Measurements from ENCODE around the gene SCN8A.

DNA sequence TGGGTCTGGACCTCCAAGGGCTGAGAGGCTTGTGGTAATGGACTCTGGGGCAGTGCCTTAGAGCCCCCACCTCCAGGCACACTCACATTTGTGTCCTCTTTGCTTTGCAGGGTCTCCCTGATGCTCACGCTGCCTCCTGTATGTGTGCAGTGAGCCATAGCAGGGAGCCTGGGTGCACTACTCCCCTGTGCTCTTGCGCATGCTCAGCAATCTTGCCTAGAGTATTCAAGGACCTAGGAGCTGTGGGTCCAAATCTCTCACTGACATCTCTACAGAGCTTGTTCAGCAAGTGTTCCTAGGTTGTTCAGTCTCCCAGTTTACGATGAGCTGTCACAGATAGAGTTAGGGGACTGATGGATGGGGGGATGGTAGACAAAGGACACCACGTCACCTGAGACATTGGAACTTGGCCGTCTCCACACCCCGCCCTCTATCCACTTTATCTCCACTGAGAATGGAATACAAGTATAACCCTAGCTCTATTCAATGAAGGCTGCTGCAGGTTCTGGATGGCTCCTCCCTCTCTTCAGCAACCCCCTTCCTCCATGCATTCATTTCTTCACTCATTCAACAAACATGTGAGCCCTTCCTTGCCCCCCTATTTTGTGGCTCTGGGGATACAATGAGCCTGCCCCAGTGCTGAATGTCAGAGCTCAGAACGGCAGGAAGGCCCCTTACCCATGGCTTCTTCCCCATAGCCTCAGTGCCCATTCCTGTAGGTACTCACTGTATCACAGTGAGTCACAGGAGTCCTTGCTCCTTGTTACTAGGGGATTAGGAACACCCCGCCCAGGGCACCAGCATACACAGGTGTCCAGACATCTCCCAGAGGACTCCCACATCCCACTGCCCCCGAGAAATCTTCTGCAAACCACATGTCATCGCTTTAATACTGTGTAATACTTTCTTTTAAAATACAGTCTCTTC lies 226.3 kb downstream of the SCN8A start:
- TF ChIP-seq RCOR1 (IDR thresholded peaks at IDR 0.05; ENCODE audit: low read depth, low read length) (no peak), CHD2 (IDR thresholded peaks at IDR 0.05; ENCODE audit: low read length, partially characterized antibody) (no peak), JUNB (IDR thresholded peaks at IDR 0.05) (no peak), MAZ (IDR thresholded peaks at IDR 0.05; ENCODE audit: borderline replicate concordance, low read depth, low read length) (no peak), SMC3 (IDR thresholded peaks at IDR 0.05) (no peak), EP300 (IDR thresholded peaks at IDR 0.05) (no peak), HDAC2 (IDR thresholded peaks at IDR 0.05) (no peak)
- TF ChIP-seq, protein P1, sequence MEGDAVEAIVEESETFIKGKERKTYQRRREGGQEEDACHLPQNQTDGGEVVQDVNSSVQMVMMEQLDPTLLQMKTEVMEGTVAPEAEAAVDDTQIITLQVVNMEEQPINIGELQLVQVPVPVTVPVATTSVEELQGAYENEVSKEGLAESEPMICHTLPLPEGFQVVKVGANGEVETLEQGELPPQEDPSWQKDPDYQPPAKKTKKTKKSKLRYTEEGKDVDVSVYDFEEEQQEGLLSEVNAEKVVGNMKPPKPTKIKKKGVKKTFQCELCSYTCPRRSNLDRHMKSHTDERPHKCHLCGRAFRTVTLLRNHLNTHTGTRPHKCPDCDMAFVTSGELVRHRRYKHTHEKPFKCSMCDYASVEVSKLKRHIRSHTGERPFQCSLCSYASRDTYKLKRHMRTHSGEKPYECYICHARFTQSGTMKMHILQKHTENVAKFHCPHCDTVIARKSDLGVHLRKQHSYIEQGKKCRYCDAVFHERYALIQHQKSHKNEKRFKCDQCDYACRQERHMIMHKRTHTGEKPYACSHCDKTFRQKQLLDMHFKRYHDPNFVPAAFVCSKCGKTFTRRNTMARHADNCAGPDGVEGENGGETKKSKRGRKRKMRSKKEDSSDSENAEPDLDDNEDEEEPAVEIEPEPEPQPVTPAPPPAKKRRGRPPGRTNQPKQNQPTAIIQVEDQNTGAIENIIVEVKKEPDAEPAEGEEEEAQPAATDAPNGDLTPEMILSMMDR (IDR thresholded peaks at IDR 0.05), result no peak
- TF ChIP-seq, protein P2, sequence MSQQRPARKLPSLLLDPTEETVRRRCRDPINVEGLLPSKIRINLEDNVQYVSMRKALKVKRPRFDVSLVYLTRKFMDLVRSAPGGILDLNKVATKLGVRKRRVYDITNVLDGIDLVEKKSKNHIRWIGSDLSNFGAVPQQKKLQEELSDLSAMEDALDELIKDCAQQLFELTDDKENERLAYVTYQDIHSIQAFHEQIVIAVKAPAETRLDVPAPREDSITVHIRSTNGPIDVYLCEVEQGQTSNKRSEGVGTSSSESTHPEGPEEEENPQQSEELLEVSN (IDR thresholded peaks at IDR 0.05; ENCODE audit: borderline replicate concordance, low read depth), result no peak
- TF ChIP-seq, protein P3, sequence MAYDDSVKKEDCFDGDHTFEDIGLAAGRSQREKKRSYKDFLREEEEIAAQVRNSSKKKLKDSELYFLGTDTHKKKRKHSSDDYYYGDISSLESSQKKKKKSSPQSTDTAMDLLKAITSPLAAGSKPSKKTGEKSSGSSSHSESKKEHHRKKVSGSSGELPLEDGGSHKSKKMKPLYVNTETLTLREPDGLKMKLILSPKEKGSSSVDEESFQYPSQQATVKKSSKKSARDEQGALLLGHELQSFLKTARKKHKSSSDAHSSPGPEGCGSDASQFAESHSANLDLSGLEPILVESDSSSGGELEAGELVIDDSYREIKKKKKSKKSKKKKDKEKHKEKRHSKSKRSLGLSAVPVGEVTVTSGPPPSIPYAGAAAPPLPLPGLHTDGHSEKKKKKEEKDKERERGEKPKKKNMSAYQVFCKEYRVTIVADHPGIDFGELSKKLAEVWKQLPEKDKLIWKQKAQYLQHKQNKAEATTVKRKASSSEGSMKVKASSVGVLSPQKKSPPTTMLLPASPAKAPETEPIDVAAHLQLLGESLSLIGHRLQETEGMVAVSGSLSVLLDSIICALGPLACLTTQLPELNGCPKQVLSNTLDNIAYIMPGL (CRISPR knock-in tag; IDR thresholded peaks at IDR 0.05; ENCODE audit: borderline replicate concordance), result no peak
- TF ChIP-seq, protein P4, sequence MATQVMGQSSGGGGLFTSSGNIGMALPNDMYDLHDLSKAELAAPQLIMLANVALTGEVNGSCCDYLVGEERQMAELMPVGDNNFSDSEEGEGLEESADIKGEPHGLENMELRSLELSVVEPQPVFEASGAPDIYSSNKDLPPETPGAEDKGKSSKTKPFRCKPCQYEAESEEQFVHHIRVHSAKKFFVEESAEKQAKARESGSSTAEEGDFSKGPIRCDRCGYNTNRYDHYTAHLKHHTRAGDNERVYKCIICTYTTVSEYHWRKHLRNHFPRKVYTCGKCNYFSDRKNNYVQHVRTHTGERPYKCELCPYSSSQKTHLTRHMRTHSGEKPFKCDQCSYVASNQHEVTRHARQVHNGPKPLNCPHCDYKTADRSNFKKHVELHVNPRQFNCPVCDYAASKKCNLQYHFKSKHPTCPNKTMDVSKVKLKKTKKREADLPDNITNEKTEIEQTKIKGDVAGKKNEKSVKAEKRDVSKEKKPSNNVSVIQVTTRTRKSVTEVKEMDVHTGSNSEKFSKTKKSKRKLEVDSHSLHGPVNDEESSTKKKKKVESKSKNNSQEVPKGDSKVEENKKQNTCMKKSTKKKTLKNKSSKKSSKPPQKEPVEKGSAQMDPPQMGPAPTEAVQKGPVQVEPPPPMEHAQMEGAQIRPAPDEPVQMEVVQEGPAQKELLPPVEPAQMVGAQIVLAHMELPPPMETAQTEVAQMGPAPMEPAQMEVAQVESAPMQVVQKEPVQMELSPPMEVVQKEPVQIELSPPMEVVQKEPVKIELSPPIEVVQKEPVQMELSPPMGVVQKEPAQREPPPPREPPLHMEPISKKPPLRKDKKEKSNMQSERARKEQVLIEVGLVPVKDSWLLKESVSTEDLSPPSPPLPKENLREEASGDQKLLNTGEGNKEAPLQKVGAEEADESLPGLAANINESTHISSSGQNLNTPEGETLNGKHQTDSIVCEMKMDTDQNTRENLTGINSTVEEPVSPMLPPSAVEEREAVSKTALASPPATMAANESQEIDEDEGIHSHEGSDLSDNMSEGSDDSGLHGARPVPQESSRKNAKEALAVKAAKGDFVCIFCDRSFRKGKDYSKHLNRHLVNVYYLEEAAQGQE (IDR thresholded peaks at IDR 0.05), result no peak
- TF ChIP-seq, protein P5, sequence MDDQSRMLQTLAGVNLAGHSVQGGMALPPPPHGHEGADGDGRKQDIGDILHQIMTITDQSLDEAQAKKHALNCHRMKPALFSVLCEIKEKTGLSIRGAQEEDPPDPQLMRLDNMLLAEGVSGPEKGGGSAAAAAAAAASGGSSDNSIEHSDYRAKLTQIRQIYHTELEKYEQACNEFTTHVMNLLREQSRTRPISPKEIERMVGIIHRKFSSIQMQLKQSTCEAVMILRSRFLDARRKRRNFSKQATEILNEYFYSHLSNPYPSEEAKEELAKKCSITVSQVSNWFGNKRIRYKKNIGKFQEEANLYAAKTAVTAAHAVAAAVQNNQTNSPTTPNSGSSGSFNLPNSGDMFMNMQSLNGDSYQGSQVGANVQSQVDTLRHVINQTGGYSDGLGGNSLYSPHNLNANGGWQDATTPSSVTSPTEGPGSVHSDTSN (IDR thresholded peaks at IDR 0.05), result no peak

Measured in A549 (cell line).